IPS-20b (cell line): ENCODE measurements around the gene FAM227B.

Source experiments
- H3K27ac ChIP-seq: one replicate; pipeline ENCODE4 v1.5.1; 2013; ENCODE audit warnings: low read length
- H3K27me3 ChIP-seq: 2 replicates; pipeline ENCODE4 v1.6.1; 2013; ENCODE audit warnings: mild to moderate bottlenecking, low read length, inconsistent platforms; ENCODE audit not compliant: insufficient read depth
- H3K36me3 ChIP-seq: 2 replicates; pipeline ENCODE4 v1.6.1; 2013; ENCODE audit warnings: low read depth, mild to moderate bottlenecking, inconsistent platforms, low read length, moderate library complexity; ENCODE audit not compliant: insufficient read depth
- H3K4me1 ChIP-seq: 2 replicates; pipeline ENCODE4 v1.6.1; 2013; ENCODE audit warnings: mild to moderate bottlenecking, control low read depth, inconsistent platforms, low read length, moderate library complexity; ENCODE audit not compliant: insufficient read depth
- H3K4me3 ChIP-seq: 2 replicates; pipeline ENCODE4 v1.5.1; 2013; ENCODE audit warnings: mild to moderate bottlenecking, low read length, inconsistent platforms
- H3K9ac ChIP-seq: 2 replicates; pipeline ENCODE4 v1.6.1; 2013; ENCODE audit warnings: low read depth, mild to moderate bottlenecking, inconsistent platforms, low read length, moderate library complexity
- H3K9me3 ChIP-seq: 2 replicates; pipeline ENCODE4 v1.6.1; 2013; ENCODE audit warnings: mild to moderate bottlenecking, low read depth, low read length, inconsistent platforms; ENCODE audit not compliant: insufficient read depth

FAM227B gene

DNA sequence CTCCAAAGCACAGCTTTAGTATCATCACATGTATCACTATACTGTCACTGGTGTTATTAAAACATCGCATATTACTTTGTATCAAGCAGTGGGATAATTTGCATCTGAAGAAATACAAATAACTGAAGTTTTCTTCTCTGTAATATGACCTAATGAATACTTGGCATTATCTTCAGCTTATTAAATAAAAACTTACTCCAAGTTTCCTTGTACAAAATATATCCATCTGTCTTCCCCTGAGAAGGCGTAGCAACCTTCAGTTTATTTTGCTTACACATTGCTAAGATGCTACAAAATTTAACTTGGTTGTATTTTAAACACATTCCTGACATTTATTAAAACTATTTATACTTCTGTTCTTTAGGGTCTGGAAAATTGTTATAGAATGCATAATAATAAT, 183.9 kb downstream of the FAM227B start:
- Histone ChIP-seq H3K4me3 (no peak overlapping the region), H3K27ac (no peak overlapping the region), H3K36me3 (no peaks in the 10 kb centered on the region), H3K9me3 (no peaks in the 10 kb centered on the region), H3K4me1 (no peaks in the 10 kb centered on the region), H3K27me3 (no peaks in the 10 kb centered on the region), H3K9ac (no peak overlapping the region)

DNA sequence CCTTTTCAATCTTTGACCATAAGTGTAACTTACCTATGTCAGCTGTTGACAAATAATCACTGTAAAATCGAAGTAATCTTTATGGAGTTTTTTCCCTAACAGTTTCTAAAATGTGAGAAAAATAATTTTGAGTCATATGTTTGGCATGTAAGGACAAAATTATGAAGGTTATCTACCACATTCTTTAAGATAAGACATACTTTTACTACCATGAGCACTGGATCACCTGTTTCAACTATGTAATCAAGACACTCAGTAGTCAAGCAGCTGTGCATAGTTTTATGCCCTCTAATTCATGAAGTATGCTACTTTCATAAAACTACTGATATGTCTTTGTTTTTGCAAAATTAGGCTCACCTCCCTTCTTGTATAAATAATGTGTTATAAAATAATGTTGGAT, 185.4 kb downstream of the FAM227B start:
- Histone ChIP-seq H3K9ac (no peak overlapping the region), H3K4me1 (no peaks in the 10 kb centered on the region), H3K4me3 (no peak overlapping the region), H3K36me3 (no peaks in the 10 kb centered on the region), H3K9me3 (no peaks in the 10 kb centered on the region), H3K27ac (no peak overlapping the region), H3K27me3 (no peaks in the 10 kb centered on the region)

DNA sequence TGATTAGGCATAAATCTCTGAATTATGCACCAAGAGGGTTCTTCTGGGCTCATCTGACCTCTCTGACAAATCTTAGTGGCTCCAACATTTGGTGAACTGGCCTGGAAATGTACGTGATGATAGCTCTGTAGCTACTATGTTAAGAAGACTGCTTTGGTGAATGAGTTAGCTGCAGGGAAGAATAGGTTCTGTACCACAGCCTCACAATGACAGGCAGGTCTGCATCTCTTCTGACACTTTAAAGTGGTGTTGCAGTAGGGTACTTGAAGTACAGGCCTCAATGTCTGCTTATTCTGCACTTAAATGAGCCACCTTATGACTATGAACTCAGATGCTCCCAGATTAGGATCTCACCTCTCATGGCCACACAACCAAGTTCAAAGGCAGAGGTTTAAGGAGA, 190.6 kb downstream of the FAM227B start:
- Histone ChIP-seq H3K9me3 (no peaks in the 10 kb centered on the region), H3K36me3 (no peaks in the 10 kb centered on the region), H3K4me3 (no peak overlapping the region), H3K27me3 (no peaks in the 10 kb centered on the region), H3K9ac (no peak overlapping the region), H3K4me1 (no peaks in the 10 kb centered on the region), H3K27ac (no peak overlapping the region)

DNA sequence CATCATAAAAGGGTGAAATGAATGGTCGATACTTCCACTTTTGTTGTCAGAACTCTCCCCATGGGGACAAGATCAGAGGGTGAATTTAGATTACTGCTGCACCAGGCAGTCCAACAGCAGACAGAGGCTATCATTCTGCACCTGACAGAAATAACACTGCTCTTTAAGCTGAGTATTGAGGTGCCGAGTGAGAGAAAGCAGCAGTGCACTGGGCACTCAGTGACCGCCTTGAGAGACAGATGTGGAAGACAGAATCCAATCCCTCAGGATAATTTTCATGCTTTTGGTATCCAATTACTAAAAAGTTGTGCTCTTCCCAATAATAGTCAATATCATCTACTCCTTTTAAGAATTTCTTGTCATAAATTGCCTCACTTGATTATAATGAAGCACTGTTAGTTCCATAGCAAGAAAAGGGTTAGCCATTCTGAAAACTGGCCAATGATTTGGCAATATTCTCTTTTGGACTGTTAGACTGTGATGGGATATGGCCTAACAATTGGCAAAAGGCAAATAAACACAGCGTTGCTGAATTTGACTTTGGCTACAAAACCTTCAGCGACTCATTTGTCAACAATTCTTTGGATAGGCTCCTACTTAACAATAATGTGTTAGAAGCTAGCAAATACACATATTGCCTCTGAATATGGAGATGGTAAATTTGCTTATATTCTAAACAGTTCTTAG, 192.1 kb downstream of the FAM227B start:
- Histone ChIP-seq H3K4me1 (no peaks in the 10 kb centered on the region), H3K4me3 (no peak overlapping the region), H3K27ac (no peak overlapping the region), H3K27me3 (no peaks in the 10 kb centered on the region), H3K36me3 (no peaks in the 10 kb centered on the region), H3K9ac (no peak overlapping the region), H3K9me3 (no peaks in the 10 kb centered on the region)

DNA sequence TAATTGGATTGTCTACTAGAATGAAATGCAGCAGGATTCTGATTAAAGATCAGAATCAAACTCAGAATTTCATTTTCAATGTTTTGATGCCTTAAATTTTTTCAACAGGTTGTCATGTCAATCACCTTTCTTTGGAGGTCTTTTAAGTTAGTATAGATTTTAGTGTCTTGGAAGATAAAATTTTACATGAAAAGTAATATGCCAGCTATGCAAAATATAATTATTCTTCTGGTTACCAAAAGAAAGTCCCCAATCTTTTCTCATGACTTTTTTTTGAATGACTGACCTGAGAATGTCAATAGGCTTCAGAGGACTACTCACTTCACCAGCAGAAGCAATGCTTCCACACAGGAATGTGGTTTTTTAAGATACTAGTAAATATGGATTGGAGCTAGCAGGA, 193.2 kb downstream of the FAM227B start:
- no peaks in the 10 kb centered on the region for H3K27me3 ChIP-seq
- H3K27ac ChIP-seq, result no peak overlapping the region
- H3K4me3 ChIP-seq, result no peak overlapping the region
- H3K9me3 ChIP-seq, result no peaks in the 10 kb centered on the region
- H3K4me1 ChIP-seq, result 0 out of 2 replicates have a peak, but pooled peaks cover 8% of the 10 kb centered on the region
- no peaks in the 10 kb centered on the region for H3K36me3 ChIP-seq
- H3K9ac ChIP-seq, result no peak overlapping the region

DNA sequence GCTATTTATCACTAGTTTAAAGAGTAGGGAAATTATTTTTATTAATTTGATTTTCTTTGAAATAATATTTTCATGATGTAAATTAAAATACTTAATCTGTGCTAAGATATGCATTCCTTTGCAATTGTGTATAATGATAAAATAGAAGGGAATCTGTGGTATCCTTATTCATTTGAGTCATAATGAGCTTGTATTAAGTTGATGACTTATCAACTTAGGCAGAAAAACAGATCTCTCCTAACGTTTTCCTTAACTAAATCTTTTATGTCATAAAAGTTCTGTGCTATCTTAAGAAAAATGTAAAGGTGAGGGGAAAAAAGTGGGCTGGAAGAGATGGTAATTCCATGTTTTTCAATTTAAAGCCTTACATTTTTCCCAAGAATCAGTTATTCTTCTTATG, 195.7 kb downstream of the FAM227B start:
- H3K36me3 ChIP-seq, result no peaks in the 10 kb centered on the region
- H3K9ac ChIP-seq, result no peak overlapping the region
- no peaks in the 10 kb centered on the region for H3K9me3 ChIP-seq
- H3K27me3 ChIP-seq, result no peaks in the 10 kb centered on the region
- H3K27ac ChIP-seq, result no peak overlapping the region
- 0 out of 2 replicates have a peak, but pooled peaks cover 8% of the 10 kb centered on the region for H3K4me1 ChIP-seq
- H3K4me3 ChIP-seq, result no peak overlapping the region

DNA sequence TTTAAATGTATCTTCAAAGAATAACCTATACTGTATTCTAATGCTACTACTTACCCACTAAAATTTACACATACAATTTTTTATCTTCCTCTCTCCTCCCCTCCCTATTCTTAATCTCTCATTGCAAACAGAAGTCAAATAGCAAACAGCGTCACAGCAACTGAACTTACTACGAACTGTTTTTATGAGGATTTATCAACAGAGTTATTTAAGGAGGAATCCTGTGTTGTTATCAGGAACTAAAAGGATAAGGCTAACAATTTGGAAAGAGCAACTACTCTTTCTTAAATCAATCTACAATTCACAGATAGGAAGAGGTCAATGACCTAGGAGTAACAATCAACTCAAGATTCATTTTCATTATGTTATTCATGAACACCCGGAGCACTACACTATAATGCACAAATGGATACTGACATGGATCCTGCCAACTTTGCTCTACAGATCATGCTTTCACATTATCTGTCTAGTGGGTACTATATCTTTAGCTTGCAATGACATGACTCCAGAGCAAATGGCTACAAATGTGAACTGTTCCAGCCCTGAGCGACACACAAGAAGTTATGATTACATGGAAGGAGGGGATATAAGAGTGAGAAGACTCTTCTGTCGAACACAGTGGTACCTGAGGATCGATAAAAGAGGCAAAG, 196.6 kb downstream of the FAM227B start:
- no peaks in the 10 kb centered on the region for H3K36me3 ChIP-seq
- H3K4me1 ChIP-seq, result 0 out of 2 replicates have a peak, but pooled peaks cover 8% of the 10 kb centered on the region
- H3K9ac ChIP-seq, result no peak overlapping the region
- H3K4me3 ChIP-seq, result no peak overlapping the region
- H3K9me3 ChIP-seq, result no peaks in the 10 kb centered on the region
- no peak overlapping the region for H3K27ac ChIP-seq
- H3K27me3 ChIP-seq, result no peaks in the 10 kb centered on the region

DNA sequence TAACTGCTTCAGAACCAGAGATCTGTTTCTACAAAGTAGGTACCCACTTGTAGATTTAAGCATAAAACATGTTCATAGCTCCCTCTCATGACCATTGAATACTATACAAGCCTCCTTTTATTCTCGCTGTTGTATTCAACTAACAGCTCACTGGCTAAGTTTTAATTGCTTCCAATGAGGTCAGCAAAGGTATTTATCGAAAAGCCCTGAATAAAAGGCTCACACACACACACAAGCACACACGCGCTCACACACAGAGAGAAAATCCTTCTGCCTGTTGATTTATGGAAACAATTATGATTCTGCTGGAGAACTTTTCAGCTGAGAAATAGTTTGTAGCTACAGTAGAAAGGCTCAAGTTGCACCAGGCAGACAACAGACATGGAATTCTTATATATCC, 197.6 kb downstream of the FAM227B start, which contains the start of gene FGF7:
FGF7 (plus strand) TSS at position 222 of the 400 bp plus-strand sequence. CDS start 1,056 bp downstream, outside the sequence.
- Histone ChIP-seq H3K9me3 (no peaks in the 10 kb centered on the region), H3K36me3 (no peaks in the 10 kb centered on the region), H3K4me1 (0 out of 2 replicates have a peak, but pooled peaks cover 8% of the 10 kb centered on the region), H3K27me3 (no peaks in the 10 kb centered on the region), H3K9ac (no peak within 1 kb of the TSS), H3K27ac (no peak within 1 kb of the TSS), H3K4me3 (no peak within 1 kb of the TSS)

DNA sequence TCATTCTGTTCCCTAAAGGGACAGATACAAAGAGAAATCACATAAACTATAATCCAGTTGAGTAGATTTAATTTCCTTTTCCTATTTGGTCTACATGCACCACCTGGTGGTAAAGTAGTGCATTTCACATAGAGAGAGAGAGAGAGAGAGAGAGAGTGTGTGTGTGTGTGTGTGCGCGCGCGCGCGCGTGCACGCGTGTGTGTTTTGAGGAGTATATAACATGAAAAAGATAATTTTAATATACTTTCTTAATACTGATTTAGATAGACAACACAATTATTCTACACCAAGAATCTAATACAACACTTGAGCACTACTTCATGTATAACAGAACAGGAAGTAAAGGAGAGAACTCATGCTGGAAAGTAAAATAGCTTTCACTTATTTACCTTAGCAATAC, 198.6 kb downstream of the FAM227B start:
- Histone ChIP-seq H3K27ac (no peak overlapping the region), H3K9me3 (no peaks in the 10 kb centered on the region), H3K36me3 (no peaks in the 10 kb centered on the region), H3K27me3 (no peaks in the 10 kb centered on the region), H3K9ac (no peak overlapping the region), H3K4me3 (no peak overlapping the region), H3K4me1 (0 out of 2 replicates have a peak, but pooled peaks cover 8% of the 10 kb centered on the region)

DNA sequence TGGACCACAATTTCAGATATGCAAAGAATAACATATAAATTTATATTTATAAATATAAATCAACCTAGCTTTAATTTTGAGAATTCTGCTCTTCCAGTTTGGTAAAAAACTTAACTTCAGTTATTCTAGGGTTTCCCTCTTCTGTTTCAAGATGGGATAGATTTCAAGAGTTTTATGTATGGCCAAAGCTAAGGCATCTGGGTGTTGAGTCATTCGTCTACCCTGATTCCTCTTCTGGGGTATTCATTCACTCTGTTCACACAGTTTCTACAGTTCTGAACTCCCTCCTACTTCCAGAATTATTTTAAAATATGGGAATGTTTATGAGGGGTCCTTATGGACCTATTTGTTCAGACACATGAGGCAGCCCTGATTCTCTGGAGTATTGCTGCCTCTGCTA, 201.8 kb downstream of the FAM227B start:
- no peaks in the 10 kb centered on the region for H3K9me3 ChIP-seq
- H3K27ac ChIP-seq, result no peak overlapping the region
- no peak overlapping the region for H3K9ac ChIP-seq
- H3K4me1 ChIP-seq, result 0 out of 2 replicates have a peak, but pooled peaks cover 8% of the 10 kb centered on the region
- no peaks in the 10 kb centered on the region for H3K36me3 ChIP-seq
- no peaks in the 10 kb centered on the region for H3K27me3 ChIP-seq
- H3K4me3 ChIP-seq, result no peak overlapping the region

DNA sequence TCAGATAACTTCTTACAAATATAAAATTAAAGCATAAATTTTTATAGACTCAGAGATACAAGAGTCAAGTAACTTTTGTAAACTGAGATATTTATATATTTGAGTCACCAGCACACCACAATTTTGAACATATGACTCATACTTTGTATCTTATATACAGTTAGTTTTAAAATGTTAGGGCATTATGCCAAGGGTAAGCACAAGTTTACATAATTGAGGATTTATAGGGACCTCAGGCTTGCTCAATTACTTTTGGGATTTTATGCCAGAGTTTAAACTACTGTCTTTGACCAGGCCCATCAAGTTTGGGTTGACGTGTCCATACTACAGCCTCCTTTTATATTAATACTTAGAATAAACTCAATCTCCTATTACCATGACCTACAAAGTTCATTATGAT, 205.0 kb downstream of the FAM227B start:
- Histone ChIP-seq H3K4me1 (no peaks in the 10 kb centered on the region), H3K27ac (no peak overlapping the region), H3K27me3 (no peaks in the 10 kb centered on the region), H3K9ac (no peak overlapping the region), H3K9me3 (no peaks in the 10 kb centered on the region), H3K4me3 (no peak overlapping the region), H3K36me3 (no peaks in the 10 kb centered on the region)

DNA sequence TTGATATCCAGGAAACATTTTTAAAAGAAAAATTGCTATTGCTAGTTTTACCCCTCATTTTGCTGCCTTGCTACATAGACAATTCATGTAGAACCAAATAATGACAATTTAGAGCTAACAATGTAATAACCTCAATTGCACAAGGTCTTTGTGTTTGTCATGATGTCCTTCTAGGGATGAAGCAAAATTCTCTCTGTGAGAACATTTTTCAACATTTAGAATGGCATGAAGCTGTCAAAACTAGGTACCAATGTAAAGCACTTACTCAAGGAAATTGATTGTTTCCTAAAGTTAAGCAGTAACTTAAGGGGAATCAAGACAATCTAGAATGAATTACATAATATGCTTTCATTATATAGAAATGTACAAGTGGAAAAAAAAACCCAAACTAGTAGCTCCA, 205.5 kb downstream of the FAM227B start:
- H3K36me3 ChIP-seq, result no peaks in the 10 kb centered on the region
- H3K9me3 ChIP-seq, result no peaks in the 10 kb centered on the region
- H3K27ac ChIP-seq, result no peak overlapping the region
- no peaks in the 10 kb centered on the region for H3K4me1 ChIP-seq
- H3K4me3 ChIP-seq, result no peak overlapping the region
- no peak overlapping the region for H3K9ac ChIP-seq
- no peaks in the 10 kb centered on the region for H3K27me3 ChIP-seq
